Lower leg skin (tissue), 4 donors: ENCODE data around the gene EFCAB5. TPM values are rescaled to one million over a fixed set of nuclear protein-coding genes. Genes with fewer than 3 reads are reported as not detected.

Source experiments
- DNase-seq, 2 donors: peaks; one replicate each; pipeline ENCODE4 v3.0.0-alpha.2; 2019; ENCODE audit warnings: low spot score in 2 of 2
- H3K4me3 ChIP-seq: fragments of 200-600 bp; sonication (generic); 2 replicates; pipeline ENCODE4 v1.5.1; 2017; ENCODE audit warnings: mild to moderate bottlenecking, low read depth; ENCODE audit not compliant: poor library complexity, severe bottlenecking
- POLR2A ChIP-seq, 2 donors: fragments of 450-650 bp; IDR thresholded peaks; one replicate each; pipeline ENCODE4 v1.6.1; 2016 to 2017; ENCODE audit warnings: antibody characterized with exemption in 2 of 2, mild to moderate bottlenecking in 1 of 2, moderate library complexity in 1 of 2
- WGBS, 2 donors: methylation state at CpG; one replicate each; pipeline ENCODE4 v1.1.5; 2018; 5-methylcytosine and 5-hydroxymethylcytosine counted together
- intact Hi-C: fragments of 100-400 bp; cut with DNase I; formaldehyde crosslinking; loops from one replicate; pipeline ENCODE4 v1.15.0; 2023; ENCODE audit warnings: low total_unique reads
- total RNA-seq, 4 donors: library from RNA; depleted of rRNA; stranded (reverse); fragments of >200 nt; gene quantifications; one replicate each; pipeline ENCODE4 v1.1.0, GENCODE V29; 2016
- TF ChIP-seq, protein P1 (sequence below), 3 donors: fragments of 450-650 bp; IDR thresholded peaks; one replicate each; pipeline ENCODE4 v1.5.1; 2016; ENCODE audit warnings: antibody characterized with exemption in 3 of 3, mild to moderate bottlenecking in 3 of 3, moderate library complexity in 2 of 3

The EFCAB5 gene
- total RNA-seq, 4 donors from 2014 or later: 0.46 to 1.0 (median 0.68) TPM

DNA sequence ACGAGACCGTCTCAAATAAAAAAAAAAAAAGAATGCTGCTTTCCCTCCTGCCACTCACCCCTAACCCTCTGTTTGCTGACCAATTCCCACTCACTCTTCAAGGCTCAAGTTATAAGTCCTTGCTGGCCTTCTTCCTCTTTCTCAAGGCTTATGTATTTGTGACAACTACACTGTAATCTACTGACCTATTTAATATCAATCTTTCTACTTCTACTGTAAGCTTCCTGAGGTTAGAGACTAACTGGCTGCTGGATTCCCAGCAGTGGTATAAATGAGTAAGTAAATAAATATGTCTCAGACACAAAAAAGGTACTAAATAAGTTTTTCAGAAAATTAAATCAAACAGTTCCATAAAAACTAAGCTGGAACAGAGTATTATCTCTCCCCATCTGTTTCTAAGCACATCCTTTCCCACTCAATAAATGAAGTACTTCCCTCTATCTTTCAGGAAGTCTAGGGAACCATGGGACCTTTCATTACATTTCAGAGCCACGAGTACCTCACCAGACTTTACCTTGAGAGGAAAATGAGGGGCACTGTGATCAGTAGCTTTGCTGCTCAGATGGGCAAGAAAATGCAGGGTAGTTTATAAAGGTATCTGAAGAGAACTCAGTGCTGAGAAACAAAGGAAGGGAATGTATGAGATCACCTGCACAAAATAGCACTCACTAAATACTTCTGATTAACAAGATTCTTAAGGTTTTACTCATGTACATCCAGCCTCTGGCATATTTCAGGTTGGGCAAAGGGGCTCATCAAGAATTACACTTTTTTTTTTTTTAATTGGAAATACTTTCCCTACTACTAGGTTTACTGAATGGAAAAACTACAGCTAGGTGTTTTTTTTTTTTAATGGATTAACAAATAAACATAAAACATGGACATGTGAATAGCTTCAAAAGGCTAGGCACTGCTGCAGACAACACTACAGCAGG, 22.2 kb upstream of the EFCAB5 start:
- intact Hi-C loops: no loop called here
- TF ChIP-seq, protein P1, sequence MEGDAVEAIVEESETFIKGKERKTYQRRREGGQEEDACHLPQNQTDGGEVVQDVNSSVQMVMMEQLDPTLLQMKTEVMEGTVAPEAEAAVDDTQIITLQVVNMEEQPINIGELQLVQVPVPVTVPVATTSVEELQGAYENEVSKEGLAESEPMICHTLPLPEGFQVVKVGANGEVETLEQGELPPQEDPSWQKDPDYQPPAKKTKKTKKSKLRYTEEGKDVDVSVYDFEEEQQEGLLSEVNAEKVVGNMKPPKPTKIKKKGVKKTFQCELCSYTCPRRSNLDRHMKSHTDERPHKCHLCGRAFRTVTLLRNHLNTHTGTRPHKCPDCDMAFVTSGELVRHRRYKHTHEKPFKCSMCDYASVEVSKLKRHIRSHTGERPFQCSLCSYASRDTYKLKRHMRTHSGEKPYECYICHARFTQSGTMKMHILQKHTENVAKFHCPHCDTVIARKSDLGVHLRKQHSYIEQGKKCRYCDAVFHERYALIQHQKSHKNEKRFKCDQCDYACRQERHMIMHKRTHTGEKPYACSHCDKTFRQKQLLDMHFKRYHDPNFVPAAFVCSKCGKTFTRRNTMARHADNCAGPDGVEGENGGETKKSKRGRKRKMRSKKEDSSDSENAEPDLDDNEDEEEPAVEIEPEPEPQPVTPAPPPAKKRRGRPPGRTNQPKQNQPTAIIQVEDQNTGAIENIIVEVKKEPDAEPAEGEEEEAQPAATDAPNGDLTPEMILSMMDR (IDR thresholded peaks at IDR 0.05): no peak
- TF ChIP-seq POLR2A (IDR thresholded peaks at IDR 0.05): no peak
- no peak for DNase-seq
- no peak overlapping the region for H3K4me3 ChIP-seq
- 74 to 76% methylated on average over 3 of the region's 3 CpGs for WGBS, 2 donors

DNA sequence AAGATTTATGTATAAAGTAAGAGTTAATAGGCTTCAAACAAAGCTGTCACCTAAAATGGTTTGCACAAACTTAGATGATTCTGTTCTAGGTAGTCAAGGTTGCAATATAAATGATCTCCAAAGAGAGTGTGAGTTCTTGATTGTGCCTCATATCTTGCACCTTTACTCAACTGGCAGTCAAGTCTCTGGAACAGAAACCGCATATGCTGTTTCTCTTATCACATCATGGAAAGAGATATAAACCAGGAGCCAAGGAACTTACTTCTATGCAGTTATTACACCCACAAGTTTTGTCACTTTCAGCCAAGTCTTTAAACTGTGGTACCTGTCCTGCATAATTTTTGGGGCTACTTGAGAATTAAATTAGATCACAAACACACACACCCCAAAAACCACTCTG, 16.6 kb upstream of the EFCAB5 start:
- intact Hi-C loops: no loop called here
- H3K4me3 ChIP-seq: no peak overlapping the region
- WGBS, 2 donors: 78 to 82% methylated on average over 1 of the region's 1 CpG
- TF ChIP-seq, protein P1 (IDR thresholded peaks at IDR 0.05): no peak
- TF ChIP-seq POLR2A (IDR thresholded peaks at IDR 0.05): no peak
- DNase-seq: no peak

DNA sequence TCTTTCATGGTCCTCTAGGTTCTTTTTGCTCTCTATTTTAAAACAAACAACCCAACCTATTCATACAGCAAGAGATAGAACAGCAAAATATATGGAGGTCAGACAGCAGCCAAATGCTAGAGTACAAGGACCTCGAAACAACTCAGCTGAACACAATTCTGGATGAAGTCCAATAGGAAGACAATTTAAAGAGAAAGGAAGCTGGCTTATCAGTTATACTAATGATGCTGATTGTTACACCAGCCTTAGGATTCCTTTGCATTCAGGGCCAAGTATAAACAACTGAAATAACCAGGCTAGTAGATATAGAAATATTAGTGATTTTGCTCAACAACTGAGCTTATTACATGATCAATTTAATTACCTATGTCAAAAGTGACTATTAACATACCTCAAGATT, 13.9 kb upstream of the EFCAB5 start:
- intact Hi-C loops: no loop called here
- 3 to 11% methylated on average over 1 of the region's 1 CpG for WGBS, 2 donors
- no peak for TF ChIP-seq POLR2A (IDR thresholded peaks at IDR 0.05)
- TF ChIP-seq, protein P1 (IDR thresholded peaks at IDR 0.05): no peak

DNA sequence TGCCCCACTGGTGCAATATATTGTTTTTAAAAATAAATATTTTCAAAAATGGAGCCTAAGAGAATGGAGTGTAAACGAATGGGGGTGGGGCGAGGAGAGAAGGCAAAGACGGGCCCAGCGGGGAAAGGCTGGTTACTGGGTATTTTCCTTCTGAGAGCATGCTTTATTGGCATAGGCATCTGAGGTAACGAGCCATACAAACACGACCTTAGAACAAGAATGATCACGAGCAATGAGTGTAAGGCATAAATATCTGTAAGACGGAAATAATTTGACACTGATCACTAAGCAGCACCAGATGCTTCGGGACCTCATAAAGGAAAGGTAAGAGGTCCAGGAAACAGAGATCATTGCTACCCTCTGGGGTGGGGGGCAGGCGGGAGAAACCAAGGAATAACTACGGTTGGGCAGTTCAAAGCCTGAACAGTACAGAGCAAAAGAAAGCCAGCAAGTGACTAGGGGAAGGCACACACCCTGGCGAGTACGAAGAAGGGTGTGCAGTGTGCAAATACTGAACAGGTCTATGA, 12.4 kb upstream of the EFCAB5 start:
- intact Hi-C loops: no loop called here
- peak overlapping the region; percentile 91 for H3K4me3 ChIP-seq
- TF ChIP-seq, protein P1 (IDR thresholded peaks at IDR 0.05): no peak
- TF ChIP-seq POLR2A (IDR thresholded peaks at IDR 0.05): no peak
- 1 to 2% methylated on average over 13 of the region's 13 CpGs for WGBS, 2 donors
- peak in 1 of 2 donors; percentile 14 for DNase-seq

More for the DNA sequence above, 13.9 kb upstream of the EFCAB5 start:
- no peak for DNase-seq
- H3K4me3 ChIP-seq: no peak overlapping the region

DNA sequence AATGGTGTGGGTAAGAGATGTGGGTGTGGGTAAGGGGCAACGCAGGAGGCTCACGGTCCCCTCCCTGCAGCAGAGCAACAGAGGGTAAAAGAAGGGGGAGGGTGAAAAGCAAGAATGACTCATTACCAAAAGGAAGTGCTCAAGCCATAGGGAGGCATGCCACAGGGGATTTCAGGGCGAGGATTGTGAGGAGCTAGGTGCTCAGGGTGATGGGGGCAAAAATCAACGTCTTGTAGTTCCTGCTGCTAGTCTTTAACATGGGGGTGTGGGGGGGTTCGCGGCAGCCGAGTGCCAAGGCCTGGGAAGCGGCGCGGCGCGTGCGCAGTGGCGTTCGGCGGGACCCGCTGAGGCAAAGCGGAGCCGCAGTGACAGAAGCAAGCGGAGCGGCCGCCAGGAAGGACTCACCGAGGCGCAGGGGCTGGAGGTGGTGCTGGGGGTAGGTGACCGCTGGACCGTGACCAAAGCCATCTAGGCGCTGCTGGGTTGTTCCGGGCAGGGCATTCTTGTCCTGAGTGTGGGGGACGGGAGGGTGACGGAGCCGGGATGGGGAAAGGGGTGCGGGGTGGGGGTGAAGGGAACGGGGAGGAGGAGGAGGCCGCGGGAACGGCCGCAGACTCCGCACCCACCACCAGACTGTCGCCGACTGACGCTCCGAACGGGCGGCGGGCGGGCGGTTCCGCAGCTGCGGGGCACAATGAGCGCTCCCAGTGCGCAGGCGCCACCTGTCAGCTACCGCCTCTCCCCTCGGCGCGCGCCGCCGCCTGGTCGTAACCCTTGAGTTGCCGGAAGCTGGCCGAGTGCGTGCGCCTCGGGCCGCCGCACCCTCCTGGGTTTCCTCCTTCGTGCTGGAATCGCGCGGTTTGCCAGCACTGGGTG, 11.7 kb upstream of the EFCAB5 start, which contains the start of gene SSH2:
Gene SSH2, minus strand, starts transcription at position 696 of the 876 bp plus-strand sequence. Its CDS starts 228 bp downstream, at position 468.
- 0% methylated on average over 39 to 60 of the region's 71 CpGs for WGBS, 2 donors
- peak; percentile 73 to 96 for DNase-seq
- intact Hi-C loops: loop anchor here (5.0 kb wide), 1 partner anchor 122 kb away; no protein-coding TSS in a partner anchor
- H3K4me3 ChIP-seq: peak within 1 kb of the TSS; percentile 91
- TF ChIP-seq POLR2A (IDR thresholded peaks at IDR 0.05): no peak
- TF ChIP-seq, protein P1 (IDR thresholded peaks at IDR 0.05): no peak
